ENCODE measurements around the gene SMIM23. TPM values are rescaled to one million over a fixed set of nuclear protein-coding genes. Genes with fewer than 3 reads are reported as not detected.
A peak's percentile ranks its signal among the peaks of the same experiment; 100 is the strongest.

Gene SMIM23
- total and polyA plus RNA-seq, 2 experiments from 2014 or later: not detected

DNA sequence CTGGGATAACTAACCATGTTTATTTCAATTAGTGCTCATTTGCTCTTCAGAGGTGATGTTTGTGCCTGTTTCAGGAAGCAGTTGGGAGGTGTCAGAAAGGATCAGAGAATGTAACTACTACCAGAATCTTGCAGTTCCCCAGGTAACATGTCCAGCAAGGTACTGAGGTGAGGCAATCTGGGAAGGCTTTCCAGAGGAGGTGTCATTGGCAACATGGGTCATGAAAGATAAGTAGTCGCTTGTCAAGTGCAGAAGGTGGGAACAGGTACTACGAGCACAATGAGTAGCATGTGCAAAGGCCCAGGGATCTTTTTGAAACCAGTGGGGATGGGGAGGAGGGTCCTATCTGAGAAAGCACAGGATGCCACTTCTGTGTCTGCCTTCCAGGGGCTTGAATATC, 4.8 kb downstream of the SMIM23 start:
- H3K27ac Mint-ChIP-seq: no peak overlapping the region
- DNase-seq (ENCODE audit: low spot score): no peak
- H3K27me3 Mint-ChIP-seq (ENCODE audit: insufficient read depth, low read depth, poor library complexity): peaks cover 4% of the 10 kb centered on the region
- ATAC-seq: no peak
- Histone ChIP-seq H3K36me3 (ENCODE audit: insufficient read depth) (no peaks in the 10 kb centered on the region), H2AFZ (no peak overlapping the region), H3K4me3 (no peak overlapping the region), H3K4me1 (ENCODE audit: insufficient read depth) (no peaks in the 10 kb centered on the region), H3K4me2 (no peak overlapping the region), H3K27ac (ENCODE audit: low read depth) (no peak overlapping the region), H3K79me2 (replicated peaks; ENCODE audit: insufficient read depth) (no peaks in the 10 kb centered on the region), H3F3A (replicated peaks; ENCODE audit: low read depth) (no peaks in the 10 kb centered on the region), H4K20me1 (replicated peaks; ENCODE audit: insufficient read depth) (no peaks in the 10 kb centered on the region), H3K9me2 (ENCODE audit: insufficient read depth) (no peaks in the 10 kb centered on the region), H3K27me3 (ENCODE audit: insufficient read depth) (no peaks in the 10 kb centered on the region)
- H3K9me3 Mint-ChIP-seq: no peaks in the 10 kb centered on the region
- H3K36me3 Mint-ChIP-seq (ENCODE audit: low read depth): no peaks in the 10 kb centered on the region
- no peak overlapping the region for H3K4me3 Mint-ChIP-seq
- TF ChIP-seq CREB1 (CRISPR knock-in tag; IDR thresholded peaks at IDR 0.05; ENCODE audit: low read depth): no peak
- TF ChIP-seq, protein P1, sequence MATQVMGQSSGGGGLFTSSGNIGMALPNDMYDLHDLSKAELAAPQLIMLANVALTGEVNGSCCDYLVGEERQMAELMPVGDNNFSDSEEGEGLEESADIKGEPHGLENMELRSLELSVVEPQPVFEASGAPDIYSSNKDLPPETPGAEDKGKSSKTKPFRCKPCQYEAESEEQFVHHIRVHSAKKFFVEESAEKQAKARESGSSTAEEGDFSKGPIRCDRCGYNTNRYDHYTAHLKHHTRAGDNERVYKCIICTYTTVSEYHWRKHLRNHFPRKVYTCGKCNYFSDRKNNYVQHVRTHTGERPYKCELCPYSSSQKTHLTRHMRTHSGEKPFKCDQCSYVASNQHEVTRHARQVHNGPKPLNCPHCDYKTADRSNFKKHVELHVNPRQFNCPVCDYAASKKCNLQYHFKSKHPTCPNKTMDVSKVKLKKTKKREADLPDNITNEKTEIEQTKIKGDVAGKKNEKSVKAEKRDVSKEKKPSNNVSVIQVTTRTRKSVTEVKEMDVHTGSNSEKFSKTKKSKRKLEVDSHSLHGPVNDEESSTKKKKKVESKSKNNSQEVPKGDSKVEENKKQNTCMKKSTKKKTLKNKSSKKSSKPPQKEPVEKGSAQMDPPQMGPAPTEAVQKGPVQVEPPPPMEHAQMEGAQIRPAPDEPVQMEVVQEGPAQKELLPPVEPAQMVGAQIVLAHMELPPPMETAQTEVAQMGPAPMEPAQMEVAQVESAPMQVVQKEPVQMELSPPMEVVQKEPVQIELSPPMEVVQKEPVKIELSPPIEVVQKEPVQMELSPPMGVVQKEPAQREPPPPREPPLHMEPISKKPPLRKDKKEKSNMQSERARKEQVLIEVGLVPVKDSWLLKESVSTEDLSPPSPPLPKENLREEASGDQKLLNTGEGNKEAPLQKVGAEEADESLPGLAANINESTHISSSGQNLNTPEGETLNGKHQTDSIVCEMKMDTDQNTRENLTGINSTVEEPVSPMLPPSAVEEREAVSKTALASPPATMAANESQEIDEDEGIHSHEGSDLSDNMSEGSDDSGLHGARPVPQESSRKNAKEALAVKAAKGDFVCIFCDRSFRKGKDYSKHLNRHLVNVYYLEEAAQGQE (IDR thresholded peaks at IDR 0.05; ENCODE audit: unreplicated experiment): no peak
- peaks cover 4% of the 10 kb centered on the region; the same call in 1 of the 3 replicates for H3K4me1 Mint-ChIP-seq

DNA sequence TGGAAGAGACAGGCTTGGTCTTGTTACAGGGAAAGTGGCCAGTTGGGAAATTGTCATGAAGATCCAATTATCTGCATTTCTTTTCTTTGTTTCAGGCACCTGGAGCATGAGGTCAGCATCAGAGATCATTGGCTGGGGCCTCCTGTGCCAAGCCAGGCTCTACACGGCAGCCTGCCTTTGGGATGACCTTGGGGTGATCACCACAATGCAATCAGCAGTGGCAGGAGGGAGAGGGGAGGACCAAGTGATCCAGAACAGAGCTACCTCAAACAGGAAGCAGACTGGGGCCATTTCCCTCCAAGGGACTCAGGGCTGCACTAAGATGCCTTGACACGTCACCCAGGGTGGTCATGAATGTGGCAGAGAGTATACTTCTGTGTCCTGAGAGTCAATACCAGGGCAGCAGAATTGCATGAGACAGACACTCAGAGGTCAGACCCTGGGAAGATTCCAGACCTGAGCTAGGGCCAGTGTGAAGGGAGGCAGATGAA, 8.9 kb downstream of the SMIM23 start:
- H4K20me1 ChIP-seq (replicated peaks; ENCODE audit: insufficient read depth): no peaks in the 10 kb centered on the region
- H3K4me1 ChIP-seq (ENCODE audit: insufficient read depth): no peaks in the 10 kb centered on the region
- Mint-ChIP-seq H3K27ac (no peak overlapping the region; the same call in 1 of the 2 replicates), H3K9me3 (no peaks in the 10 kb centered on the region), H3K27me3 (ENCODE audit: insufficient read depth, low read depth, poor library complexity) (peaks cover 6% of the 10 kb centered on the region), H3K4me3 (no peak overlapping the region), H3K36me3 (ENCODE audit: low read depth) (no peaks in the 10 kb centered on the region), H3K4me1 (peaks cover 4% of the 10 kb centered on the region; the same call in 1 of the 3 replicates)
- DNase-seq (ENCODE audit: low spot score) (no peak), ATAC-seq (no peak)
- no peaks in the 10 kb centered on the region for H3K36me3 ChIP-seq (ENCODE audit: insufficient read depth)
- H3K27me3 ChIP-seq (ENCODE audit: insufficient read depth): no peaks in the 10 kb centered on the region
- no peaks in the 10 kb centered on the region for H3K9me2 ChIP-seq (ENCODE audit: insufficient read depth)
- no peak overlapping the region for H3K4me3 ChIP-seq
- no peak overlapping the region for H3K27ac ChIP-seq (ENCODE audit: low read depth)
- H2AFZ ChIP-seq: peak overlapping the region; percentile 43; the same call in 1 of the 2 replicates
- no peaks in the 10 kb centered on the region for H3F3A ChIP-seq (replicated peaks; ENCODE audit: low read depth)
- no peaks in the 10 kb centered on the region for H3K79me2 ChIP-seq (replicated peaks; ENCODE audit: insufficient read depth)
- H3K4me2 ChIP-seq: no peak overlapping the region
- TF ChIP-seq EZH2phosphoT487 (IDR thresholded peaks at IDR 0.05; ENCODE audit: unreplicated experiment) (no peak), ZNF331 (CRISPR knock-in tag; IDR thresholded peaks at IDR 0.05; ENCODE audit: low read depth) (no peak), STAT1 (IDR thresholded peaks at IDR 0.05; ENCODE audit: unreplicated experiment) (no peak), EZH2 (IDR thresholded peaks at IDR 0.05; ENCODE audit: low read depth, unreplicated experiment) (no peak), CREB1 (CRISPR knock-in tag; IDR thresholded peaks at IDR 0.05; ENCODE audit: low read depth) (no peak), JUNB (IDR thresholded peaks at IDR 0.05; ENCODE audit: unreplicated experiment) (no peak), POLR2AphosphoS5 (IDR thresholded peaks at IDR 0.05; ENCODE audit: low read depth) (no peak), ZNF114 (CRISPR knock-in tag; IDR thresholded peaks at IDR 0.05) (no peak), NANOG (IDR thresholded peaks at IDR 0.05; ENCODE audit: borderline replicate concordance) (no peak)
- TF ChIP-seq, protein P2, sequence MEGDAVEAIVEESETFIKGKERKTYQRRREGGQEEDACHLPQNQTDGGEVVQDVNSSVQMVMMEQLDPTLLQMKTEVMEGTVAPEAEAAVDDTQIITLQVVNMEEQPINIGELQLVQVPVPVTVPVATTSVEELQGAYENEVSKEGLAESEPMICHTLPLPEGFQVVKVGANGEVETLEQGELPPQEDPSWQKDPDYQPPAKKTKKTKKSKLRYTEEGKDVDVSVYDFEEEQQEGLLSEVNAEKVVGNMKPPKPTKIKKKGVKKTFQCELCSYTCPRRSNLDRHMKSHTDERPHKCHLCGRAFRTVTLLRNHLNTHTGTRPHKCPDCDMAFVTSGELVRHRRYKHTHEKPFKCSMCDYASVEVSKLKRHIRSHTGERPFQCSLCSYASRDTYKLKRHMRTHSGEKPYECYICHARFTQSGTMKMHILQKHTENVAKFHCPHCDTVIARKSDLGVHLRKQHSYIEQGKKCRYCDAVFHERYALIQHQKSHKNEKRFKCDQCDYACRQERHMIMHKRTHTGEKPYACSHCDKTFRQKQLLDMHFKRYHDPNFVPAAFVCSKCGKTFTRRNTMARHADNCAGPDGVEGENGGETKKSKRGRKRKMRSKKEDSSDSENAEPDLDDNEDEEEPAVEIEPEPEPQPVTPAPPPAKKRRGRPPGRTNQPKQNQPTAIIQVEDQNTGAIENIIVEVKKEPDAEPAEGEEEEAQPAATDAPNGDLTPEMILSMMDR (conservative IDR thresholded peaks at IDR 0.05; ENCODE audit: low read depth in 2 of 2): no peak
